Measurements from ENCODE around the gene TSPAN9.

The TSPAN9 gene

DNA sequence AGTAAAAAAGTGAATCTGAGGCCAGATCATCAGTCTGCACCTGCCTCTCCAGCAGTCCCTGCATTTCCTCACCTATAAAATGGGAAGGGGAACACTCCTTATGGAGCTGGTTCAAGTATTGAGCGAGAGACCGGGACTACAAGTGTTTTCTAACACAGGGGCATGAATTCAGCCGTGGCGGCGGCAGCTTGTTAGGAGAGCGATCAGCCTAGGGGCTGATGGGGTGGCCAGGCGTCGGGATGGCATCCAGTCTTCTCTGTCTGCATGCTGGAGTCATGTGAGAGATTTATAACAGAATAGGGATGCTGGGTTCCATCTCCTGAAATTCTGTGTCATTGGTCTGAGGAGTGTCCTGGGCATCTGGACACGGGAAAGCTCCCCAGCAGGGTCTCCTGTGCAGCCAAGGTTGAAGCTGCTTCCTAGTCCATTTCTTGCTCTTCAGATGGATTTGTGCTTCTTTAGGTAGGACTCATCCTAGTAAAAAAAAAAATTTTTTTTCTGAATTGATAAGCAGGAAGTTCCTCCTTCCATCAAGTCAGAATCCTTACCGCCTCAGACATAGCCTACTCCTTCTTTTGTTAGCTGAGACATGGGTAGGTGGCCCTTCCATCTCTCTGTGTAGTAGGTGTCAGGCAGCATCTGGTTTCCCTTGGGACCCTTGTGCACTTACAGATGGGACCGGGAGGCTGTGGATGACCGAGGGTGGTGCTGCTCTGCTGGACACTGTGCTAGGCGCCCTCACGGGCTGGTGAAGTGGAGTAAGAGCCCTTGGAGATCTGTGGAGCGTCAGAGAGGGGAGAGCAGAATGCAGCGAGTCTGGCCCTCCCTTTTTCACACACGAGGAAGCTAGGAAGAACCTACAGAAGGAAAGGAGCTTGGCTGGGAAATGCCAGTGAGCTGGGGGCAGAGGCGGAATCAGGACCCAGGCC lies 146.7 kb downstream of the TSPAN9 start:
- H3K36me3 ChIP-seq (ENCODE audit: control insufficient read depth, low read length), result no peaks in the 10 kb centered on the region
- peaks cover 20% of the 10 kb centered on the region for H3K4me1 ChIP-seq (ENCODE audit: control insufficient read depth, low read length)
- no peaks in the 10 kb centered on the region for H3K9me3 ChIP-seq (ENCODE audit: control insufficient read depth, insufficient read depth, low read length)
- H3K4me2 ChIP-seq (ENCODE audit: low read length), result no peak overlapping the region
- H3K9me2 ChIP-seq (replicated peaks; ENCODE audit: control insufficient read depth, low read length), result no peaks in the 10 kb centered on the region
- no peak for TF ChIP-seq EZH2phosphoT487 (IDR thresholded peaks at IDR 0.05; ENCODE audit: borderline replicate concordance, low read length)
- TF ChIP-seq, protein P1, sequence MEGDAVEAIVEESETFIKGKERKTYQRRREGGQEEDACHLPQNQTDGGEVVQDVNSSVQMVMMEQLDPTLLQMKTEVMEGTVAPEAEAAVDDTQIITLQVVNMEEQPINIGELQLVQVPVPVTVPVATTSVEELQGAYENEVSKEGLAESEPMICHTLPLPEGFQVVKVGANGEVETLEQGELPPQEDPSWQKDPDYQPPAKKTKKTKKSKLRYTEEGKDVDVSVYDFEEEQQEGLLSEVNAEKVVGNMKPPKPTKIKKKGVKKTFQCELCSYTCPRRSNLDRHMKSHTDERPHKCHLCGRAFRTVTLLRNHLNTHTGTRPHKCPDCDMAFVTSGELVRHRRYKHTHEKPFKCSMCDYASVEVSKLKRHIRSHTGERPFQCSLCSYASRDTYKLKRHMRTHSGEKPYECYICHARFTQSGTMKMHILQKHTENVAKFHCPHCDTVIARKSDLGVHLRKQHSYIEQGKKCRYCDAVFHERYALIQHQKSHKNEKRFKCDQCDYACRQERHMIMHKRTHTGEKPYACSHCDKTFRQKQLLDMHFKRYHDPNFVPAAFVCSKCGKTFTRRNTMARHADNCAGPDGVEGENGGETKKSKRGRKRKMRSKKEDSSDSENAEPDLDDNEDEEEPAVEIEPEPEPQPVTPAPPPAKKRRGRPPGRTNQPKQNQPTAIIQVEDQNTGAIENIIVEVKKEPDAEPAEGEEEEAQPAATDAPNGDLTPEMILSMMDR (IDR thresholded peaks at IDR 0.05; ENCODE audit: low read depth, low read length, poor library complexity, severe bottlenecking), result no peak
- H3K27ac ChIP-seq (ENCODE audit: low read depth, low read length), result no peak overlapping the region
- no peak overlapping the region for H3K4me3 ChIP-seq (ENCODE audit: low read length)
- H3K27me3 ChIP-seq (ENCODE audit: control insufficient read depth, low read length), result peaks cover 3% of the 10 kb centered on the region; the same call in 1 of the 2 replicates
- no peaks in the 10 kb centered on the region for H4K20me1 ChIP-seq (ENCODE audit: control insufficient read depth, insufficient read depth, low read depth, low read length)
- no peaks in the 10 kb centered on the region for H3K79me2 ChIP-seq (ENCODE audit: control insufficient read depth, low read length)
- H3F3A ChIP-seq (ENCODE audit: control insufficient read depth, insufficient read depth), result no peaks in the 10 kb centered on the region

DNA sequence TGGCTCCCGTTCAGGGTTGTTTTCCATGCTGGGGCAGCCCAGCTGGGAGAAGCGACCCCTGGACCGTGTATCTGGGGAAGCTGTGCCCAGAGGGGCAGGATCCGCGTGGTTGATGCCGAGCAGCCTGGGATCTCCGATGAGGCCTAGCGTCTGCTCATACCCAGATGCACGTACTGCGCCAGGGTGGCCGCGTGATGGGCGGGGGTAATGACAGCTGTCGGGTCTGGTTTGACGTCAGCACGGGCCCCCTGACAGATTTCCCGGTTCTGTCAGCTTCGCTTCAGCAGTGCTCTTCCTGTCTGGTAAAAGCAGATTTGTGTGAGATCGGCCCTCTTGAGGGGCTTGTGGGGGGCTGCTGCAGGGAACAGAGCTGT lies 147.3 kb downstream of the TSPAN9 start:
- no peaks in the 10 kb centered on the region for H3K9me3 ChIP-seq (ENCODE audit: control insufficient read depth, insufficient read depth, low read length)
- no peak for TF ChIP-seq EZH2phosphoT487 (IDR thresholded peaks at IDR 0.05; ENCODE audit: borderline replicate concordance, low read length)
- TF ChIP-seq, protein P1 (IDR thresholded peaks at IDR 0.05; ENCODE audit: low read depth, low read length, poor library complexity, severe bottlenecking), result no peak
- H4K20me1 ChIP-seq (ENCODE audit: control insufficient read depth, insufficient read depth, low read depth, low read length), result no peaks in the 10 kb centered on the region
- no peaks in the 10 kb centered on the region for H3K36me3 ChIP-seq (ENCODE audit: control insufficient read depth, low read length)
- H3F3A ChIP-seq (ENCODE audit: control insufficient read depth, insufficient read depth), result no peaks in the 10 kb centered on the region
- no peak overlapping the region for H3K4me2 ChIP-seq (ENCODE audit: low read length)
- H3K27me3 ChIP-seq (ENCODE audit: control insufficient read depth, low read length), result peaks cover 3% of the 10 kb centered on the region; the same call in 1 of the 2 replicates
- H3K9me2 ChIP-seq (replicated peaks; ENCODE audit: control insufficient read depth, low read length), result no peaks in the 10 kb centered on the region
- no peak overlapping the region for H3K27ac ChIP-seq (ENCODE audit: low read depth, low read length)
- no peak overlapping the region for H3K4me3 ChIP-seq (ENCODE audit: low read length)
- peaks cover 26% of the 10 kb centered on the region for H3K4me1 ChIP-seq (ENCODE audit: control insufficient read depth, low read length)
- H3K79me2 ChIP-seq (ENCODE audit: control insufficient read depth, low read length), result no peaks in the 10 kb centered on the region

DNA sequence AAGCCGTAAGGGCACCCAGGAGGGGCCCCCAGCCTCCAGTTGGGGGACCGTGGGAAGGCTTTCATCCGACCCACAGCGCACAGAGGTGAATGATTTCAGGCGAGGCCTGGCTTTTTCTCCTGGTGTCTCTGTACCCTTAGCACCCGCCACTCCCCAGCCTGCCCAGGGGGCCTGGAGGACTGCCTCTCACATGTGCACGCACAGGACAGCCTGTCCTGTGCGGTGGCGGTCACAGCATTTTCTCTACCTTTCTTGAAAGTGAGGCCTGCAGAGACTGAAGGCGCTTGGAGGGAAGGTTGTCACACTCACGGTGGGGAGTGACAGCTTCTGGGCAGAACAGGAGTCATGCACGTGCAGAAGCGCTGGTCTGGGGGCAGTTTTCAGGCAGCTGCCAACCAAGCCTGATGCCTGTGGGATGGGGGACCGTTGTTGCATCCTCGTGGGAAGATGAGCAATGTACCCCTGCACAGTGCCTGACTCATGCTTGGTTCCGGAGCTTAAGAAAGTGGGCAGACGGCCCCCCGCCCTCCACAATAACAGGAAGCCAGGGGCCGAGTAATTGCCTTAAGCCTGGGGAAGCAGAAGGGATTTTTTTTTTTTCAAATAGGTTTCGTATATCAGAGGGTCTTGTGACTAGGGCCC lies 148.1 kb downstream of the TSPAN9 start:
- H3F3A ChIP-seq (ENCODE audit: control insufficient read depth, insufficient read depth), result no peaks in the 10 kb centered on the region
- H3K9me2 ChIP-seq (replicated peaks; ENCODE audit: control insufficient read depth, low read length), result no peaks in the 10 kb centered on the region
- peaks cover 3% of the 10 kb centered on the region; the same call in 1 of the 2 replicates for H3K27me3 ChIP-seq (ENCODE audit: control insufficient read depth, low read length)
- H3K4me2 ChIP-seq (ENCODE audit: low read length), result no peak overlapping the region
- no peak overlapping the region for H3K27ac ChIP-seq (ENCODE audit: low read depth, low read length)
- no peak for TF ChIP-seq EZH2phosphoT487 (IDR thresholded peaks at IDR 0.05; ENCODE audit: borderline replicate concordance, low read length)
- TF ChIP-seq, protein P1 (IDR thresholded peaks at IDR 0.05; ENCODE audit: low read depth, low read length, poor library complexity, severe bottlenecking), result no peak
- no peaks in the 10 kb centered on the region for H3K79me2 ChIP-seq (ENCODE audit: control insufficient read depth, low read length)
- H4K20me1 ChIP-seq (ENCODE audit: control insufficient read depth, insufficient read depth, low read depth, low read length), result no peaks in the 10 kb centered on the region
- H3K9me3 ChIP-seq (ENCODE audit: control insufficient read depth, insufficient read depth, low read length), result no peaks in the 10 kb centered on the region
- no peaks in the 10 kb centered on the region for H3K36me3 ChIP-seq (ENCODE audit: control insufficient read depth, low read length)
- H3K4me3 ChIP-seq (ENCODE audit: low read length), result no peak overlapping the region
- H3K4me1 ChIP-seq (ENCODE audit: control insufficient read depth, low read length), result peaks cover 34% of the 10 kb centered on the region

Data from DOHH2 (cell line).